Stimulated activated CD4-positive, alpha-beta T cell treated with anti-CD3 and anti-CD28 coated beads, Interleukin-2, amount 100 ng/mL, for 4 hours (primary cell): ENCODE measurements around the gene OSCAR.

Source experiments
- DNase-seq: peaks from one replicate; pipeline ENCODE4 v3.0.0-alpha.2; 2020; ENCODE audit warnings: low read depth

OSCAR gene

DNA sequence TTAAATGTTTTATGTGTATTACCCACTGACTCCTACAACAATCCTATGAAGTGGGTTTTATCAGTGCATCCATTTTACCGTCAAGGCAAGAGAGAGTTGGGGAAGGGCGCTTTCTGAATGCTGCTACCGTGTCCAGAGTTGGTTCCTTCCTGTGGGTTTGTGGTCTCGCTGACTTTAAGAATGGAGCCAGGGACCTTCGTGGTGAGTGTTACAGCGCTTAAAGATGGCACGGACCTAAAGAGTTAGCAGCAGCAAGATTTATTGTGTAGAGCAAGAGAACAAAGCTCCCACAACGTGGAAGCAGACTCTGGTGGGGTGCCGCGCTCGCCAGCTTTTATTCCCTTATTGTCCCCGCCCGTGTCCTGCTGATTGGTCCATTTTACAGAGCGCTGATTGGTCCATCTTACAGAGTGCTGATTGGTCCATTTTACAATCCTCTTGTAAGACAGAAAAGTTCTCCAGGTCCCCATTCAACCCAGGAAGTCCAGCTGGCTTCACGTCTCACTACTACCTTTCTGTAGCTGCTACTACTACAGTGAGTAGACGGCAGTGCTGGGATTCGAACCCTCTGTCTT lies 6.1 kb downstream of the OSCAR start:
- no peak for DNase-seq

DNA sequence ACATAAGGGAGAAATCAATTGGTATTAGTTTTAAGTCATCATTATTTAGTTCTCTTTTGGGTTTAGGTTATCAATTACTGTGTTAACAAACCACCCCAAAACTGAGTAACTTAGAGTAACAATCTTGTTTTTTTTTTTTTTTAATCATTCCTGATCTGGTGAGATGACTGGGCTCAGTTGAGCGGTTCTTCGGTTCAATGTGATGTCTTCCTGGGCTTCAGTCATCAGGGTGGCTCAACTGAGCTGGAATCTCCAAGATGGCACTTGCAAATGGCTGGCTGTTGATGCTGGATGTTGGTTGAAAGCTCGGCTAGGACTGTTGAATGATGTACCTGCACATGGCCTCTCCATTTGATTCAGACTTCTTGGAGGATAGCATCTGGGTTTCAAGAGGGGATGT lies 16.2 kb downstream of the OSCAR start:
- no peak for DNase-seq

DNA sequence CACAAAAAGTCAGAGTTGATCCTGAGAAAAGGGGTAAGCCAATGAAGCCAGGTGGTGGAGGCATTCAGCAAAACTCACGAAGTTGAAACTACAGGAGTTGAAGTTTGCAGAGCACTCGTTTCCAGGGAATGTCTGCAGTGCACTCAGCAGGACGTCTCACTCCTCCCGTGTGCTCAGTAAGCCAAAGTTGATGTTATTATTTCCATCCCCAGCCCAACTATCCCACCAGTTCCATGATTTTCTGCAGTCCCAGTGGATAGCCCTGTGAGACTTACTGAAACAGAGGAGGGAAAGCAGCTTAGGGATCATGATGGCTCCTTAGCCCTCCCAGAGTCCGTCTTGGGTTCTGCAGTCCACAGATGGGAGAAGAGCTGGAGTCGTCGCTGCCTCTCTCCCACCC lies 19.6 kb downstream of the OSCAR start, which contains the start of gene TARM1:
Gene TARM1, minus strand, starts transcription at position 334 of the 400 bp plus-strand sequence. Its CDS starts 25 bp downstream, at position 309.
- no peak for DNase-seq

DNA sequence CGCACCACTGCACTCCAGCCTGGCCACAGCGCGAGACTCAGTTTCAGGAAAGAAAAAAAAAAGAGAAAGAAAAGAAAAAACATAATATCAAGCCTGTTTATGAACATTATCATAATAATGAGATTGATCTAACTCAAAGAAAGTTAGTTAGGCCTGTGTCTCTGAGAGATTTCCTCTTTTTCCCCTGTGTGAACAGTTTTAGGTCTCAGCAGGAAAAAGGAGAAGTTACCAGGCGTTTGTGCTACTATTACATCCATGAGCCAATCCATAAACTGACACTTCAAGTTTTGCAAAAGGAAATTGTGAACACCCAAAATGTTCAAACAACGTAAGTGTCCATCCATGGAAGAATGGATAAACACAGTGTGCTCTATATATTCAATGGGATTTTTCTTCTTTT lies 23.3 kb downstream of the OSCAR start:
- no peak for DNase-seq

DNA sequence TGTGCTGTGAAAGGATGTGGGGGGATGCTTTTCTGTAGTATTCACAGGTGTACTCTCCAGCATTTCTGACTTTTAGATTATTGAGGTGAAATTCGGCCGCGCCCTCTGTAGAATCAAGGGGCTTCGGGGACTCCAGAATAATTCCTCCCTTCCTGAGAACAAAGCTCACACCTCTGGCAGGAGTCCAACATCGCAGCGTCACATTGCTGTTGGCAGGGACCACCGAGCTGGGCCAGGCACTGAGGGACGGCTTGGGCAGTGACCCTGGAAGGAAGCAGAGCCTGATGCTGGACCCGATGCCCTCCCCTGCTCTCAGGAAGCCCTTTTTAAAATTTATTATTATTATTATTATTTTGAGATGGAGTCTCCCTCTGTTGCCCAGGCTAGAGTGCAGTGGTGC lies 25.8 kb downstream of the OSCAR start:
- no peak for DNase-seq

DNA sequence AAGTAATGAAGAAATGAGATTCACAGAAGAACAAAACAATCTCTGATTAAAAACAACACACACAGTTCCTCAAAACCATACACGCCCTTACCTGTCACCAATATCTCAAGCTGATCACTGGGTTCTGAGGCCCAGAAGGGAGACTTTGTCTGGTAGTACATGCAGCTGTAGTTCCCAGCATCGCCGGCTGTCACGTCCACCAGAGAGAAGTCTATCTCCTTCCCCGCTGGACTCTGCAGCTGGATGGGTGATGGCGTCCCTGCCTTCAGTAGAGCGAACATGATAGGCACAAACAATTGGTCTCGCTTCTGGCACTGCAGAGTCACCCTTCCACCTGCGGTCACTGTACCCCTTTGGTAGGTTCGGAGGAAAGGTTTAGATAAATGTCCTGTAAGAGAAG lies 26.8 kb downstream of the OSCAR start:
- DNase-seq, result no peak

GRCh38 chr19:54069470-54069869 lies 31.1 kb downstream of the OSCAR start:
- no peak for DNase-seq

GRCh38 chr19:54063350-54064116 lies 37.1 kb downstream of the OSCAR start, which contains the start of gene VSTM1:
VSTM1 (minus strand) TSS chr19:54063897; CDS start chr19:54063777, 120 bp downstream.
- DNase-seq, result no peak

- DNase-seq, result no peak
Measured at GRCh38 chr19:54062643-54063042, 38.0 kb downstream of the OSCAR start.

DNA sequence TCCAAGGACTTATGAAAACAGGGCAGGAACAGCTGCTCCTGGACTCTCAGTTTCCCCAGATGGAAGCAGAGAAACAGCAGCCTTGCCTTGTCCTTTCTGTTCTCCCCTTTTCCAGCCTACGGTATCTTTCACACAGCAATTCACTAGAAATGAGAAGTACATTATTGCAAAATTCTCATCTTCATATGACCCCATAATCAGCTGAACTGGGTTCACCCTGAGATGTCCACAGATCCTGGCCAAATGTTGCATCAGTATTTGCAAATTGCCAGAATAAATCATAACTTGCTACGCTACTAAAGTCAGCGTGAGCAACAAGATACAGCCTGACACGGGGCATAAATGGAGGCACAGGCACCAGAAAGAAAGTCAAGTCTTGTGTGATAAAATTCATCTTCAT lies 53.0 kb downstream of the OSCAR start:
- DNase-seq, result no peak

- no peak for DNase-seq
Measured at GRCh38 chr19:54045771-54046170, 54.8 kb downstream of the OSCAR start.
